AG20443 (cell line): Measurements from ENCODE around the gene OVAAL.
A peak's percentile ranks its signal among the peaks of the same experiment; 100 is the strongest.

Experiments
- DNase-seq: peaks from one replicate; pipeline ENCODE4 v3.0.0; 2012; ENCODE audit warnings: low spot score, mixed read lengths

The OVAAL gene

DNA sequence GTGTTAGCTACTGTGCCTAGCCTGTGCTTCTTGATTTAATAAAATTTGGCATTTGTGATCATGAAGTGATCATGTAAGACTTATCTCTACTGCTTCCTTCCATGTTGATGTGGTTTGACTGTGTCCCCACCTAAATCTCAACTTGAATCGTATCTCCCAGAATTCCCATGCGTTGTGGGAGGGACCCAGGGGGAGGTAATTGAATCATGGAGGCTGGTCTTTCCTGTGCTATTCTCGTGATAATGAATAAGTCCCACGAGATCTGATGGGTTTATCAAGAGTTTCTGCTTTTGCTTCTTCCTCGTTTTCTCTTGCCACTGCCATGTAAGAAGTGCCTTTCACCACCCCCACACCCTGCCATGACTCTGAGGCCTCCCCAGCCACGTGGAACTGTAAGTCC is at the start of gene OVAAL:
Gene OVAAL (plus strand): TSS at position 301 of the 400 bp plus-strand sequence.
- no peak for DNase-seq

- DNase-seq = no peak
Measured at GRCh38 chr1:180510882-180511281, 47.9 kb upstream of the OVAAL start.

GRCh38 chr1:180513531-180513930 is 45.2 kb upstream of the OVAAL start:
- no peak for DNase-seq

GRCh38 chr1:180515364-180515763 is 43.4 kb upstream of the OVAAL start:
- DNase-seq = no peak

GRCh38 chr1:180515857-180516388 is 42.8 kb upstream of the OVAAL start:
- peak; percentile 85 for DNase-seq

- DNase-seq = no peak
Measured at GRCh38 chr1:180519846-180520245, 38.9 kb upstream of the OVAAL start.

DNA sequence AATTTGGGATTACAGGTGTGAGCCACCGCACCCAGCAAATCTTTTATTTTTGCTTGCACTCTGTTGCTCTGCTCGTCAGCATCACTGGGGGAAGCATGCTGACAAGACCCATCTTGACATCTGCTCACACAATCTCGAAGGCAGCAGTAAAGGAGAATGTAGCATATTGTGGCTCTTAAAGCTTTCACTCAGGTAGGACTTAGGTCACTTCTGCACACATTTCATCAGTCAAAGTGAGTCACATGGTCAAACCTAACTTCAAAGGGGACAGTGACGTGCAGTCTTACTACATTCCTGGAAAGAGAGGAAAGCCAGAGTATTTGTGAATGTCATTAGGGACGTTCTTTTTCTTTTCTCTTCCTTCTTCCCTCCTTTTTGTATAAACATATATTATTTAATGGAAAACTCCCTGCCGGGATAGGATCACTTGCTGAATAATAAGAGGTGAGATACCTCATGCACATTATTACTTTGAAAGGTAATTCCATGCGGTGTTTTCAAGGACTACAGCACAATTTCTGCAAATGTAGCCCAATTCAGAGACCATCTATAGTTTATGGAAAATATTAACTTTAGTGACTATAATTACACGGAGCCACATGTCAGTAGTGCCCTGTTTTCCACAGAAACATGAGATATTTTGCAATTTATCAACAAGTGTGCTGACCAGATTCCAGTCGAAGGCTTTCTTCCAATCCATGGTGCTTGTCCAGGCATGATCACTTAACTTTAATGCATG is 37.1 kb upstream of the OVAAL start:
- DNase-seq = no peak

DNA sequence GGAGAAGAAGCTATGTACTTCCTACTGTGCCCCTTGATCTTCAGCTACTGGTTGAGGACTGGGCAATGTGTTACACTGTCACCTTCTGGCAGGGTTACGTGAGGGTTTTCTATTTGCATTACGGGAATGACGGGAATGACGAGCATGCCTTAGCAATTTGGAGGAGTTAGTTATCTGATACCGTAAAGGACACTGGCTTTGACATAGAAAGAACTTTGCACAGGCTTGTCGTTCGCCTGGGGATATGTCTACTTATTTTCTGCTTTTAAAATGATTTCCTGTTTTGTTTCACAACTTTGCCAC is 36.6 kb upstream of the OVAAL start:
- DNase-seq = no peak

GRCh38 chr1:180524160-180524914 is 34.4 kb upstream of the OVAAL start:
- no peak for DNase-seq

GRCh38 chr1:180524915-180525714 is 33.6 kb upstream of the OVAAL start:
- no peak for DNase-seq

DNA sequence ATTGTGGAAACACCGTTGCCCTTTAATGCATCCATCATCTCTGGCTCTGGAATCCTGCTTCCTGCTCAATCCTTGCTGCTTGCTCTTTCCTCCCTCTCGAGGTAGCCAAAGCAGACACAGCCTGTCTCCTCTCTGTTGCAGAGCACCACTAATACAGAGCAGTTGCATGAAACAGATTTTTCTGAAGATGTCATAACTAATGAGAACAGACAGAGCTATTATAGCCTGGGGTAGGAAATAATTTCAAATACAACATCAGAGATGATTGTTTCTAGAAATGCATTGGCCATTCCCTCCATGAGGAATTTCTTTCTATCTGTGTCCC is 33.1 kb upstream of the OVAAL start:
- no peak for DNase-seq

DNA sequence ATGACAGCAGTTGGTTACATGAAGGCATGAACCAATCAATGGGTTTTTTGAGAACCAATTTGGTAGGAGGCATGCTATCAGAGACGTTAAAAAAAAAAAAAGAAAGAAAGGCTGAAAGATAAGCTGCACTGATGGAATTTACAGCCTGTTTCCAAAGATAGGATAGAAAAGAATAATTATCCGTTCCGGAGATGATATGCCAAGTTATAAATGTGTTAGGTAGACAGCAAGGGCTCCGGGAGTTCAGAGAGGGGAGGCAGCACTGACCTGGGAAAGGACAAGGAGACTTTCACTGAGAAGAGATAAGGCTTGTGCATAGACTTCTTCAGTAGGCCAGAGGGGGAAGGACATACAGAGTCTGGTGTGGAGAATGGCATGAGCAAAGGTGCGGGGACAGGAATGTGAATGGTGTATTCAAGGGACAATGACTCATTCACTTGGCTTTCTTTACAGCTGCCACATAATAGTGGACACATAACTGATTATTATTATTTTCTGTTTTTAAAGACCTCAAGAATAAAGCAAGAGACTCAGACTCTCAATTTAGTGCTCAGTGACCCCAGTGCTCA is 31.6 kb upstream of the OVAAL start:
- no peak for DNase-seq

DNA sequence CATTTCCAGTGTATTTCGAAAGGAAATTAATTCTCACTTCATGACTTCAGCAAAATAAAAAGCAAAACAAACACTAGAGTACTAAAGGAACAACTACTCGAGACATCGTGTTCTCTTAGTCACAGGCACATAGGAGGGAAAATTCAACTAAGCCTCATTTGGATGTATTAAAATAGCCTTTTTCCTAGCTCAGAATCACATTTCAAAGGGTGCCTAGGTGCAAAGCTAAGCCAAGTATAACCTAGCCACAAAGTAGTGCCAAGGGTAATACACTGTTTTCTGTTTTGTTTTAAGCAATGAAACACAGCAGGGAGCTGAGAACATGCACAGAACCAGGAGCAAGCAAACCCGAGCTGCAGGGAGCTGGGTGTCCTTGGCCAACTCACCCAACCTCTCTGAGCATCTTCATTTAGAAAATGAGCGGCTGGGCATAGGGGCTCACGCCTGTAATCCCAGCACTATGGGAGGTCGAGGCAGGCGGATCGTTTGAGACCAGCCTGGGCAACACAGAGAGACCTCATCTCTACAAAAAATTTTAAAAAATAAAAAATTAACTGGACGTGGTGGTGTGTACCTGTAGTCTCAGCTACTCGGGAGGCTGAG is 29.8 kb upstream of the OVAAL start:
- DNase-seq = no peak

GRCh38 chr1:180530501-180530900 is 28.3 kb upstream of the OVAAL start:
- peak; percentile 72 for DNase-seq

GRCh38 chr1:180532854-180533253 is 25.9 kb upstream of the OVAAL start:
- no peak for DNase-seq

- peak; percentile 73 for DNase-seq
Measured at GRCh38 chr1:180533266-180533987, 25.3 kb upstream of the OVAAL start.

- DNase-seq = peak; percentile 27
Measured at GRCh38 chr1:180534214-180534613, 24.6 kb upstream of the OVAAL start.

DNA sequence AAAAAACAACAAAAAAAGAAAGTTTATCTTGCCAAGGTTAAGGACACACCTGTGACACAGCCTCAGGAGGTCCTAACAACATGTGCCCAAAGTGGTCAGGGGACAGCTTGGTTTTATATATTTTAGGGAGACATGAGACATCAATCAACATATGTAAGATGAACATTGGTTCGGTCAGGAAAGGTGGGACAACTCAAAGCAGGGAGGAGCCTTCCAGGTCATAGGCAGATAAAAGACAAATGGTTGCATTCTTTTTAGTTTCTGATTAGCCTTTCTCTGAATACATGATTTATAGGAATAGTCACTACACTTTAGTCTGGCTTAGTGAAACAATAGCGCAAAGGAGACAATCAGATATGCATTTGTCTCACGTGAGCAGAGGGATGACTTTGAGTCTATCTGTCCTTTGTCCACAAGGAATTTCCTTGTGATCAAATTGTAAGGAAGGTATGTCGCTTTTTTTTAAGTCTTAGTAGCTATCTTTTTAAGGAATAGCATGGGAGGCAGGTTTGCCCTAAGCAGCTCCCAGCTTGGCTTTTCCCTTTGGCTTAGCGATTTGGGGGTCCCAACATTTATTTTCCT is 23.3 kb upstream of the OVAAL start:
- DNase-seq = no peak

GRCh38 chr1:180536821-180537372 is 21.9 kb upstream of the OVAAL start:
- no peak for DNase-seq

- no peak for DNase-seq
Measured at GRCh38 chr1:180539136-180539535, 19.6 kb upstream of the OVAAL start.
